NOMO-1 treated with dmso at 0.1 percent for 144 hours (cell line): Measurements from ENCODE around the gene TTF1.

Experiments used
- DNase-seq: peaks from one replicate; lab custom pipeline; 2025; ENCODE audit not compliant: unreplicated experiment; lab: John Stamatoyannopoulos, UW

The TTF1 gene

GRCh38 chr9:132369421-132369820 is 37.2 kb downstream of the TTF1 start:
- DNase-seq, result no peak

DNA sequence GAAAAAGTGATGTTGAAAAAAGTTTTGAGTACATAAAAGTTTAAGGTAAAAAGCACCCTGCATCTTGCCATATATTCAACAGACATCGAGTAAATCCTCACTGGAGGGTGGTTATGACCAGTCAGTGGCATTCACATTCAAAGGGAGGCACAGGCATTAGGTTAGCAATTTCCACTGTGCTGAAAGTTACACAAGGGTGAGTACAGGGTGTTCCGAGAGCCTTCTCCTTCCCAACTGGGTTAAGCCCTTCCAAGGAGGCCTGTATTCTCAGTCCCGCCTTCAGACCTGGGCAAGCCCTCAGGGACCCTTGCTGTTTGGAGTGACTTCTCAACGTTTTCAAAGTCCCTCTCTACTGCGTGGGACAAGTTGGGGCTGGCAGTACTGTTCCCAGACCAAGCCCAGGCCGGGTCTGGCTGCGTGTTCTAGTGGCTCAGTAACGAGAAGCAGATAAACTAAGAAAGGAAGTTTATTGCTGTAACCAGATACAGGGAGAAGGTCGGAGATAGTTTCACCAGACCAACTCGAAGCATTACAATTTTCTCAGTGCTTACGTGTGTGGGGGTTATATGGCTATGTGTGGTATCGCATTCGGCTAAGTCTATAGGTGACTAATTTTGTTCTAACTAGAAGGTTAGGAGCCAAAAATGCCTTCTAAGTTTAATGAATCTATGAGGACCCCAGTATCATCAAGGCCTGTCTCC is 38.9 kb downstream of the TTF1 start:
- DNase-seq, result no peak

GRCh38 chr9:132366481-132366880 is 40.2 kb downstream of the TTF1 start:
- DNase-seq, result peak; percentile 44

DNA sequence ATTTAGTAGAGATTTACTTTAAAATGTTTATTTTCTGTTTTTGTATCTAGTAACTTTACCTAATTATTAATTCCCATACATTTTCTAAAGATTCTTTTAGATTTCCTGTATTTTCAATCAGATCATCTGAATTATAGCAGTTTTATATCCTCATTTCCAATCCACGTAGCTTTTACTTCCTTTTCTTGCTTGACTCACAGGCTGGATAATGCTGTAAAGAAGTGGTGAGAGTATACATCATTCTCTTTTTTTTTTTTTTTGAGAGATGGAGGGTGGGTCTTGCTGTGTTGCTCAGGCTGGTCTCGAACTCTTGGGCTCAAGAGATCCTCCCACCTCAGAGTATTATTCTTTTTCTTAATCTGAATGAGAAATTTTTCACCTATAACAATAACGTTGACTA is 40.7 kb downstream of the TTF1 start:
- DNase-seq, result peak; percentile 17

DNA sequence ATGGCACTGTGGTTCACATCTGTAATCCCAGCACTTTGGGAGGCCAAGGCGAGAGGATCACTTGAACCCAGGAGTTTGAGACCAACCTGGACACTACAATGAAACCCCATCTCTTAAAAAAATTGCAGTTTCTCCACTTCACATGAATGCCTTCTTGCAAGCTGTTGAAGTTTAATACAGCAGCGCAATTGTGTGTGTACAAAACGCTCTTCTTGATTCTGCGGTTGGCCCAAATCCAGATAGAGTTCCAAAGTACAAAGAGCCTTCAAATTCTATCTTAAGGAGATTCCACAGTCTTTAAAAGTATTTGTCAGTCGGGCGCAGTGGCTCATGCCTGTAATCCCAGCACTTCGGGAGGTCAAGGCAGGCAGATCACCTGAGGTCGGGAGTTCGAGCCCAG is 42.6 kb downstream of the TTF1 start:
- DNase-seq, result no peak

- no peak for DNase-seq
Measured at GRCh38 chr9:132357764-132358163, 48.9 kb downstream of the TTF1 start.

DNA sequence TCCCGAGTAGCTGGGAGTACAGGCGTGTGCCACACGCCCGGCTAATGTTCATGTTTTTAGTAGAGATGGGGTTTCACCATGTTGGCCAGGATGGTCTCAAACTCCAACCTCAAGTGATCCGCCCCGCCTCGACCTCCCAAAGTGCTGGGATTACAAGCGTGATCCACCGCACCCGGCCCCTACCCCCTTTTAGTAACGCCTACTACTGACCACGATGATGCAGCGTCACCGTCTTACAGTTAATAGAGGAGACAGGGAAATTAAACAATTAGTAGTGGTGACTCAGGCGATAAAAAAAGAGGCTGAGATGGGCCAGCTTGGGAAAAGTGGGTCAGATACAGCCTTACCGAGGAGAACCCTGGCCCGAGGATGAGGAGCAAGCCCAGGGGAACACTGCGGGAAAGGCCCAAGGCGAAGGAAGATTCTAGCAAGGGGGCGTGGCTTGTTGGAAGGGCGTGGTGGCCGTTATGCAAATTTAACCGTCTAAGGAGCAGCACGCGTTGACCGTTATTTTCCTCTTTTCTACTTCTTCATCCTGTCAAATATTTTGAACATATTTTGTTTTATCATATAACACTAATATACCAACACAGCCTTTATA is 50.2 kb downstream of the TTF1 start:
- no peak for DNase-seq

GRCh38 chr9:132354637-132355355 is 51.8 kb downstream of the TTF1 start, which contains the start of gene SETX:
Gene SETX (minus strand): TSS chr9:132354986. CDS start chr9:132349428, 5,558 bp downstream.
- peak; percentile 96 for DNase-seq

- peak; percentile 10 for DNase-seq
Measured at GRCh38 chr9:132351404-132352045, 55.1 kb downstream of the TTF1 start.

DNA sequence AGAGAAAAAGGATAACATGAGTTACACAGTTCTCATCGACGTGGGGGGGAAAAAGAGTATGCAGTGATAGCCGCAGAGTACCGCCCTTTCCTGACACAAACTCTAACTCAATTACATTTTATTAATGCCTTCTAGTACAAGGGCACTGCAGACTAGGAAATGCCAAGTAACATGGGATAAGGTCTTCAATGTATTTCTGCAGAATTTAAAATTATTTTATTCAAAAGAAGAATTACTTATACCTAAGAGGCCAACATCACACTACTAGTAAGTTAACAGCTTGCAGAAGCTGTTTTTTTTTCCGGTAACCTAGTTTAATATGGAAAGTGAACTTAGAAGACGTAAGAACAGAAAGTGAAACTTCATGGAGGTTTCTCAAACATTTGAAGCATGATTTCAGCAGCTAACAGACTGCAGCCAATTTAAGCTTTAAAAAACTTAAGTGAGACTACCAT is 55.8 kb downstream of the TTF1 start:
- DNase-seq, result peak; percentile 20

GRCh38 chr9:132348676-132349075 is 58.0 kb downstream of the TTF1 start:
- DNase-seq, result no peak

- DNase-seq, result no peak
Measured at GRCh38 chr9:132346177-132346576, 60.5 kb downstream of the TTF1 start.

DNA sequence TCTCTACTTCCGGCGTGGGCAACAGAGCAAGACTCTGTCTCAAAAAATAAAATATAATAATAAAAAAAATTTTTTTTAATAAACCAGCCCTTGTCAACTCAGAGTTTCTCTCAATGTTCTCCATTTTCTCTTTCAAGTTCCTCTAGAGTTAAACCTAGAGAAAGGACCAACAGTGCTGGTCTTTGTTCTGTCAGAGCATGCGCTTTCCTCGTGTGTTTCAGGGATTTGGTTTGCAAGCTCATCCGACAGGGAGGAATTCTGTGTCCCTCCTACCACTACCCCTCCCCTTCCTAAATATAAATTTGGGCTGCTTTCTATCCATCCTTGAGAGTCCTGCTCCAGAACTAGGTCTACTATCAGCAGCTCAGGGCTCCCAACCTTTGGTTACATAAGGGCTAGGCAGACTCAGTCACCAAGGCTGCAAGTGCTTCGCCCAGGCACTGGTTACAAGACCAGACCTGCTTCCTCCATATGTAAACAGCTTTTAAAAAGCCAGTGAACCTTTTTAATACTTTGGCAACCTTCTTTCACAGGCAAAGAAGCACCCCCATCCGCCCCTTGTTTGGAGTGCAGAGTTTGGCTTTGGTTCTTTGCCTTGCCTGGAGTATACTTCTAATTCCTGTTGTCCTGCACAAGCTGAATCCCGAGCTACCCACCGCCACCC is 65.3 kb downstream of the TTF1 start:
- DNase-seq, result no peak

DNA sequence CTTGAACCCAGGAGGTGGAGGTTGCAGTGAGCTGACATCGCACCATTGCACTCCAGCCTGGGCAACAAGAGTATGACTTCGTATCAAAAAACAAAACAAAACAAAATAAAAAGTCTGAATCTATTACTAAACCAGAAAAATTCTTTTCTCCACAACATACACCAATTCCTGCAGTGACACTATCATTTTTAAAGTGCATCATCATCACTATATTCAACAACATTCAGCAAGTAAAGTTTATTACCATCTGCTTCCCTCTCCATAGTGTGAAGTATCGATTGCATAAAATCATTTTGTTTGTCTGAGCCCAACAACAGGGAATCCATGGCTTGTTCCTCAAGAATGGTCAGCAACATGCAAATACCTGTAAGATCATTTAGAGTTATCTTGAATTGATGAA is 72.3 kb downstream of the TTF1 start:
- DNase-seq, result no peak

DNA sequence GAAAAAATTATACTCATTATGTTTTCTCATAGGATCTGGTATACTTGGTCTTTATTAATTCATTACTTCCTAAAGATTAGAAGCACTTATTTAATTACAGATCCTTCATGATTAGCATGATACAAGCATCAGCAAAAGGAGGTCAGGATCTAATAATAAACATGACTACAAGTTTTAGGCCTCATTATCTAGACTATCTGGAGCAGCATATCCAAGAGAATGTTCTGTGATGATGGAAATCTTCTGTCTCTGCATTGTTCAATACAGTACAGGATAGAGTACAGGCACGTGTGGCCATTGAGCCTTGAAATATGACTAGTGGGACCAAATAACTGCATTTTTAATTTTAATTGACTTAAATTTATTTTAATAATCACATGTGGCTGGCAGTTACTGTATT is 73.1 kb downstream of the TTF1 start:
- DNase-seq, result no peak

DNA sequence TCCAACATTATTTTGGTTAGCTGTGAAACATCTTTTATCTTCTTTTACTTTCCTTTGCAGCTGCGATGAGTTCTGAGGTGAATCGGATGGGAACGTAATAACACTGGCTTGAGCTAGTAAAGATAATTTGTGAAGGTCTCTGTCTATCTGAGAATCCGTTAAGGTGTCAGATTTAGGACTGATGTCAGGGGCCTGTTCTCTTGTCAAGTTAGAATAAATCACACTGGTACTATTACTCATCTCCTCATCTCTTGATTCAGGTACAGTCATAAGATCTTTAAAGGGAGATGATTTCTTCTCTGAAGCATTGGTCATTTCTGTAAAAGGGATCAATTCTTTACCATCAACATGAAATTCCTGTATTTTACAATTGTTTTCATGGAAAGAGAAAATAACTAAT is 78.1 kb downstream of the TTF1 start:
- no peak for DNase-seq

- DNase-seq, result no peak
Measured at GRCh38 chr9:132327537-132327936, 79.1 kb downstream of the TTF1 start.
